ENCODE measurements around the gene ATR. TPM values are rescaled to one million over a fixed set of nuclear protein-coding genes. Genes with fewer than 3 reads are reported as not detected.
"Not testable (repeated sequence)": the region's sequence is repeated elsewhere in the genome, so short reads cannot be mapped to it uniquely, and the experiment has no call there.

The ATR gene
- polyA plus RNA-seq, 3 donors: 6.3 to 16.4 (median 6.6) TPM

DNA sequence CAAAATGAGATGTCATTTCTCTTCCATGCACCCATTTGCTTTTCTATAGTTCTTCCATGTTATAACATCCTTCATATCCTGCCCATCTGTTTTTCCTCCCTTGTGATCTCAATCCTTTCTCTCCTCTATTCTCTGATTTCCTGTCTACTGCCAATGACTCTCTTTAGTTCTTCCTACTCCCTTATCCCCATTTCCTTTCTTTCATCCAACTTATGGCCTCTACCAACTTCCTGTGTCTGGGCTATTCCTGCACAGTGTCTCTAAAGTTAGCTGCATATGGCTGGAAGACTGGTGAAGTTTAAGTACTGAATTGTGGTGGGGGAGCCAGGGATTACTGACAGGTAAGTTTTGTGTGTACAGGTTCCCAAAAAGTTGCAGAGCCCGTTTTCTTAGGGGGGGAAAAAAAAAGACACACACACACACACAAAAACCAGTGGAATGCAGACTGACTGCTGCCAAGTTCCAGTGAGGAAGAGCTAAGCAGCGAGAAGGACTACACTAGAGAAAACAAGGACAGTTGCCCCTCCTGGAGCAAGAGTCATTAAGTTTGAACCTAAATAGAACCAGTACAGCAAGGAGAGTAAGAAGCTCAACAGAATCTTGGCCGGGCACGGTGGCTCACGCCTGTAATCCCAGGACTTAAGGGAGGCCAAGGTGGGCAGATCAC is 159.5 kb downstream of the ATR start:
- H3K36me3 ChIP-seq (replicated peaks in 1 of 2; ENCODE audit: control insufficient read depth in 1 of 2, insufficient read depth in 2 of 2, low read length in 2 of 2): peaks cover 86 to 100% of the 10 kb centered on the region in 2 donors

GRCh38 chr3:142417302-142417701 is 161.2 kb downstream of the ATR start:
- no peak overlapping the region for H3K4me2 ChIP-seq (replicated peaks; ENCODE audit: extremely low read depth, low read length, poor library complexity, severe bottlenecking)
- no peaks in the 10 kb centered on the region for H3K27me3 ChIP-seq (ENCODE audit: control insufficient read depth in 2 of 2, insufficient read depth in 2 of 2, low read length in 2 of 2)
- Mint-ChIP-seq H3K4me3 (no peak overlapping the region), H3K27me3 (ENCODE audit: low read depth in 3 of 3) (no peaks in the 10 kb centered on the region), H3K36me3 (peaks cover 68 to 87% of the 10 kb centered on the region in 2 donors), H3K9me3 (no peaks in the 10 kb centered on the region), H3K4me1 (no peaks in the 10 kb centered on the region), H3K27ac (no peak overlapping the region)
- H4K20me1 ChIP-seq (ENCODE audit: insufficient read depth, low read length): no peaks in the 10 kb centered on the region
- no CpG with 5 or more reads among the region's 1 CpG for WGBS (ENCODE audit: insufficient coverage)
- no peaks in the 10 kb centered on the region for H3K4me1 ChIP-seq (ENCODE audit: control insufficient read depth in 1 of 2, insufficient read depth in 2 of 2, low read length in 2 of 2)
- no peak for DNase-seq
- no peak for TF ChIP-seq CTCF (IDR thresholded peaks at IDR 0.05)
- no peak overlapping the region for H3K4me3 ChIP-seq (replicated peaks in 1 of 3; ENCODE audit: low read depth in 2 of 3, low read length in 3 of 3)
- intact Hi-C loops (cut with micrococcal nuclease): no loop called here
- H3K9me3 ChIP-seq (replicated peaks in 1 of 2; ENCODE audit: control insufficient read depth in 1 of 2, insufficient read depth in 1 of 2, low read length in 2 of 2): no peaks in the 10 kb centered on the region
- H3K27ac ChIP-seq (ENCODE audit: low read depth in 1 of 2, low read length in 2 of 2): no peak overlapping the region
- no peaks in the 10 kb centered on the region for H3K79me2 ChIP-seq (ENCODE audit: insufficient read depth, low read length)
- H2AFZ ChIP-seq (ENCODE audit: insufficient read depth, low read depth, low read length, poor library complexity, severe bottlenecking): no peak overlapping the region
- peaks cover 87 to 100% of the 10 kb centered on the region in 2 donors for H3K36me3 ChIP-seq (replicated peaks in 1 of 2; ENCODE audit: control insufficient read depth in 1 of 2, insufficient read depth in 2 of 2, low read length in 2 of 2)
- no peak overlapping the region for H3K9ac ChIP-seq (ENCODE audit: insufficient read depth, low read length, poor library complexity, severe bottlenecking)

More for the DNA sequence above, 159.5 kb downstream of the ATR start:
- no peak overlapping the region for H3K27ac ChIP-seq (ENCODE audit: low read depth in 1 of 2, low read length in 2 of 2)
- Mint-ChIP-seq H3K36me3 (peaks cover 65 to 88% of the 10 kb centered on the region in 2 donors), H3K27me3 (ENCODE audit: low read depth in 3 of 3) (no peaks in the 10 kb centered on the region), H3K9me3 (no peaks in the 10 kb centered on the region), H3K27ac (peak overlapping the region in 2 of 7 donors; percentile 0 to 6), H3K4me1 (no peaks in the 10 kb centered on the region), H3K4me3 (no peak overlapping the region)
- H3K79me2 ChIP-seq (ENCODE audit: insufficient read depth, low read length): no peaks in the 10 kb centered on the region
- no peaks in the 10 kb centered on the region for H3K9me3 ChIP-seq (replicated peaks in 1 of 2; ENCODE audit: control insufficient read depth in 1 of 2, insufficient read depth in 1 of 2, low read length in 2 of 2)
- no peaks in the 10 kb centered on the region for H4K20me1 ChIP-seq (ENCODE audit: insufficient read depth, low read length)
- DNase-seq: no peak
- WGBS (ENCODE audit: insufficient coverage): 100% methylated on average over 4 of the region's 5 CpGs
- no peaks in the 10 kb centered on the region for H3K4me1 ChIP-seq (ENCODE audit: control insufficient read depth in 1 of 2, insufficient read depth in 2 of 2, low read length in 2 of 2)
- H2AFZ ChIP-seq (ENCODE audit: insufficient read depth, low read depth, low read length, poor library complexity, severe bottlenecking): no peak overlapping the region
- no peak overlapping the region for H3K9ac ChIP-seq (ENCODE audit: insufficient read depth, low read length, poor library complexity, severe bottlenecking)
- TF ChIP-seq CTCF (IDR thresholded peaks at IDR 0.05): no peak
- H3K4me2 ChIP-seq (replicated peaks; ENCODE audit: extremely low read depth, low read length, poor library complexity, severe bottlenecking): no peak overlapping the region
- intact Hi-C loops (cut with micrococcal nuclease): no loop called here
- no peak overlapping the region for H3K4me3 ChIP-seq (replicated peaks in 1 of 3; ENCODE audit: low read depth in 2 of 3, low read length in 3 of 3)
- H3K27me3 ChIP-seq (ENCODE audit: control insufficient read depth in 2 of 2, insufficient read depth in 2 of 2, low read length in 2 of 2): no peaks in the 10 kb centered on the region

DNA sequence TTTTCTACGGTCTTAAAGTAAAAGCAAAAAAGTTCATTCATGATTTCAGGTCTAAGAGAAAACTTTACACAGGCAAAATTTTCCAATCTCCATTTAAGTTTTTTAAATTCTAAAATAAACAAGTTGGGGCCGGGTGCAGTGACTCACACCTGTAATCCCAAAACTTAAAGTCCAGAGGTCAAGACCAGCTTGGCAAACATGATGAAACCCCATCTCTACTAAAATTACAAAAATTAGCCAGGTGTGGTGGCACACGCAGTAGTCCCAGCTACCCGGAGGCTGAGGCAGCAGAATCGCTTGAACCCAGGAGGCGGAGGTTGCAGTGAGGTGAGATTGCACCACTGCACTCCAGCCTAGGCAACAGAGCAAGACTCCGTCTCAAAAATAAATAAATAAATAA is 178.0 kb downstream of the ATR start:
- H3K27ac ChIP-seq (ENCODE audit: low read depth in 1 of 2, low read length in 2 of 2); H3K4me3 Mint-ChIP-seq; H3K9me3 Mint-ChIP-seq; H2AFZ ChIP-seq (ENCODE audit: insufficient read depth, low read depth, low read length, poor library complexity, severe bottlenecking); H4K20me1 ChIP-seq (ENCODE audit: insufficient read depth, low read length); H3K4me1 Mint-ChIP-seq; H3K27ac Mint-ChIP-seq; H3K4me1 ChIP-seq (ENCODE audit: control insufficient read depth in 1 of 2, insufficient read depth in 2 of 2, low read length in 2 of 2); H3K27me3 ChIP-seq (ENCODE audit: control insufficient read depth in 2 of 2, insufficient read depth in 2 of 2, low read length in 2 of 2); H3K79me2 ChIP-seq (ENCODE audit: insufficient read depth, low read length); H3K9ac ChIP-seq (ENCODE audit: insufficient read depth, low read length, poor library complexity, severe bottlenecking); DNase-seq; H3K9me3 ChIP-seq (replicated peaks in 1 of 2; ENCODE audit: control insufficient read depth in 1 of 2, insufficient read depth in 1 of 2, low read length in 2 of 2); H3K27me3 Mint-ChIP-seq (ENCODE audit: low read depth in 3 of 3); H3K4me3 ChIP-seq (replicated peaks in 1 of 3; ENCODE audit: low read depth in 2 of 3, low read length in 3 of 3); intact Hi-C loops (cut with micrococcal nuclease); H3K4me2 ChIP-seq (replicated peaks; ENCODE audit: extremely low read depth, low read length, poor library complexity, severe bottlenecking): not testable (repeated sequence)
- H3K36me3 Mint-ChIP-seq: peaks cover 75 to 76% of the 10 kb centered on the region in 2 donors
- WGBS (ENCODE audit: insufficient coverage): no CpG with 5 or more reads among the region's 7 CpGs
- peaks cover 87 to 97% of the 10 kb centered on the region in 2 donors for H3K36me3 ChIP-seq (replicated peaks in 1 of 2; ENCODE audit: control insufficient read depth in 1 of 2, insufficient read depth in 2 of 2, low read length in 2 of 2)

Data from CD14-positive monocyte (primary cell).